ENCODE results near the gene TRPV5.

- no peak for TF ChIP-seq CTCF (IDR thresholded peaks at IDR 0.05; ENCODE audit: low read depth, low read length)
- TF ChIP-seq POLR2A (IDR thresholded peaks at IDR 0.05; ENCODE audit: extremely low read depth, insufficient read length) = no peak
- no peak for TF ChIP-seq MYC (IDR thresholded peaks at IDR 0.05; ENCODE audit: low read depth, low read length)
- no peak for TF ChIP-seq MAX (IDR thresholded peaks at IDR 0.05; ENCODE audit: low read depth, low read length)
Observed at GRCh38 chr7:142906643-142907042, 26.9 kb downstream of the TRPV5 start.

Measured in NB4 (cell line).